ENCODE measurements around the gene XYLT1. TPM values are rescaled to one million over a fixed set of nuclear protein-coding genes. Genes with fewer than 3 reads are reported as not detected.

XYLT1 gene
- total and polyA plus RNA-seq, 2 of the 8 experiments (the other 6 are each of a cell fraction or from before 2014, with no cell fraction given), result 6.6 to 25.4 TPM

- TF ChIP-seq, protein P1, sequence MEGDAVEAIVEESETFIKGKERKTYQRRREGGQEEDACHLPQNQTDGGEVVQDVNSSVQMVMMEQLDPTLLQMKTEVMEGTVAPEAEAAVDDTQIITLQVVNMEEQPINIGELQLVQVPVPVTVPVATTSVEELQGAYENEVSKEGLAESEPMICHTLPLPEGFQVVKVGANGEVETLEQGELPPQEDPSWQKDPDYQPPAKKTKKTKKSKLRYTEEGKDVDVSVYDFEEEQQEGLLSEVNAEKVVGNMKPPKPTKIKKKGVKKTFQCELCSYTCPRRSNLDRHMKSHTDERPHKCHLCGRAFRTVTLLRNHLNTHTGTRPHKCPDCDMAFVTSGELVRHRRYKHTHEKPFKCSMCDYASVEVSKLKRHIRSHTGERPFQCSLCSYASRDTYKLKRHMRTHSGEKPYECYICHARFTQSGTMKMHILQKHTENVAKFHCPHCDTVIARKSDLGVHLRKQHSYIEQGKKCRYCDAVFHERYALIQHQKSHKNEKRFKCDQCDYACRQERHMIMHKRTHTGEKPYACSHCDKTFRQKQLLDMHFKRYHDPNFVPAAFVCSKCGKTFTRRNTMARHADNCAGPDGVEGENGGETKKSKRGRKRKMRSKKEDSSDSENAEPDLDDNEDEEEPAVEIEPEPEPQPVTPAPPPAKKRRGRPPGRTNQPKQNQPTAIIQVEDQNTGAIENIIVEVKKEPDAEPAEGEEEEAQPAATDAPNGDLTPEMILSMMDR (IDR thresholded peaks at IDR 0.05; ENCODE audit: control extremely low read depth in 1 of 3, insufficient read depth in 1 of 3, low read depth in 1 of 3, low read length in 3 of 3), result no peak
- TF ChIP-seq CTBP2 (IDR thresholded peaks at IDR 0.05; ENCODE audit: borderline replicate concordance, insufficient read depth, insufficient read length, low read length) (no peak), JUND (IDR thresholded peaks at IDR 0.05; ENCODE audit: low read length) (no peak), KDM4A (IDR thresholded peaks at IDR 0.05; ENCODE audit: low read depth, low read length, severe bottlenecking) (no peak), NANOG (IDR thresholded peaks at IDR 0.05; ENCODE audit: insufficient read depth, low read depth, low read length, poor library complexity, severe bottlenecking) (no peak), RFX5 (IDR thresholded peaks at IDR 0.05; ENCODE audit: borderline replicate concordance, low read depth, low read length) (no peak), SRF (IDR thresholded peaks at IDR 0.05; ENCODE audit: low read depth, low read length) (no peak), FOSL1 (IDR thresholded peaks at IDR 0.05; ENCODE audit: insufficient read depth, low read depth, low read length) (no peak)
Observed at GRCh38 chr16:17437127-17437720, 33.5 kb downstream of the XYLT1 start (continued).

Measured in H1 (cell line).